Right atrium auricular region (tissue), 2 donors: ENCODE measurements around the gene SCN8A. TPM values are rescaled to one million over a fixed set of nuclear protein-coding genes. Genes with fewer than 3 reads are reported as not detected.

Experiments used
- DNase-seq: peaks from one replicate; pipeline ENCODE4 v3.0.0-alpha.2; 2019; ENCODE audit warnings: low spot score
- H3K27ac ChIP-seq, 2 donors: fragments of 200-600 bp; sonication (generic); 1 replicate in 1 of 2; 2 replicates in 1 of 2; pipeline ENCODE4 v1.5.1; 2016 to 2019
- H3K27me3 ChIP-seq, 2 donors: fragments of 200-600 bp; sonication (generic); one replicate each; pipeline versions ENCODE4 v1.5.1 to v1.6.0; 2017 to 2019
- H3K36me3 ChIP-seq: fragments of 200-600 bp; sonication (generic); one replicate; pipeline ENCODE4 v1.5.1; 2016
- H3K4me1 ChIP-seq, 2 donors: fragments of 200-600 bp; sonication (generic); one replicate each; pipeline versions ENCODE4 v1.5.1 to v1.6.0; 2017 to 2019
- H3K4me3 ChIP-seq, 2 donors: fragments of 200-600 bp; sonication (generic); 1 replicate in 1 of 2; 2 replicates in 1 of 2; pipeline ENCODE4 v1.5.1; 2017 to 2019; ENCODE audit warnings: mild to moderate bottlenecking in 1 of 2, moderate library complexity in 1 of 2
- H3K9me3 ChIP-seq, 2 donors: fragments of 200-600 bp; sonication (generic); one replicate each; pipeline ENCODE4 v1.5.1; 2019
- total RNA-seq, 2 donors: library from RNA; depleted of rRNA; stranded (reverse); fragments of >200 nt; gene quantifications; one replicate each; pipeline ENCODE4 v1.1.0, GENCODE V29; 2016
- TF ChIP-seq, protein P1 (sequence below), 2 donors: fragments of 200-600 bp; sonication (generic); IDR thresholded peaks; one replicate each; pipeline ENCODE4 v1.5.1; 2019; ENCODE audit warnings: antibody characterized with exemption in 2 of 2

The SCN8A gene
- total RNA-seq, 2 donors from 2014 or later, result 0.19 to 0.24 TPM

DNA sequence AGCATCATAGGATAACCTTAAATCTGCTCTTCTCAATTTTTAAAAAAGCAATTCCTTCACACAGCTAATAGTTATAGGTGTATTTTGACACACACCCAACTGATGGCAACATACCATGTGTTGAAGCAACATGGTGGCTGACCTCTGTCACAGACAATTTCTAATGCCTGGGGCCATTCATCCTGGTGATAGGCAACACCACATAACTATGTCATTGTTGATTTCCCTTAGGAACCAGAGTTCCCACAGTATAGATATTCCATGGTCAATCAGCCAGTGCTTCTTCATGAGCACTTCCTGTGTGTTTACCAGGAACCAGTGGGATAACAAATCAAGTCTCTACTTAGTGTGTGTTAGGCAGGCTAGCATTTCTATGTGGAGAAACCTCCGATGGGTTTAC, 169.2 kb downstream of the SCN8A start:
- TF ChIP-seq, protein P1, sequence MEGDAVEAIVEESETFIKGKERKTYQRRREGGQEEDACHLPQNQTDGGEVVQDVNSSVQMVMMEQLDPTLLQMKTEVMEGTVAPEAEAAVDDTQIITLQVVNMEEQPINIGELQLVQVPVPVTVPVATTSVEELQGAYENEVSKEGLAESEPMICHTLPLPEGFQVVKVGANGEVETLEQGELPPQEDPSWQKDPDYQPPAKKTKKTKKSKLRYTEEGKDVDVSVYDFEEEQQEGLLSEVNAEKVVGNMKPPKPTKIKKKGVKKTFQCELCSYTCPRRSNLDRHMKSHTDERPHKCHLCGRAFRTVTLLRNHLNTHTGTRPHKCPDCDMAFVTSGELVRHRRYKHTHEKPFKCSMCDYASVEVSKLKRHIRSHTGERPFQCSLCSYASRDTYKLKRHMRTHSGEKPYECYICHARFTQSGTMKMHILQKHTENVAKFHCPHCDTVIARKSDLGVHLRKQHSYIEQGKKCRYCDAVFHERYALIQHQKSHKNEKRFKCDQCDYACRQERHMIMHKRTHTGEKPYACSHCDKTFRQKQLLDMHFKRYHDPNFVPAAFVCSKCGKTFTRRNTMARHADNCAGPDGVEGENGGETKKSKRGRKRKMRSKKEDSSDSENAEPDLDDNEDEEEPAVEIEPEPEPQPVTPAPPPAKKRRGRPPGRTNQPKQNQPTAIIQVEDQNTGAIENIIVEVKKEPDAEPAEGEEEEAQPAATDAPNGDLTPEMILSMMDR (IDR thresholded peaks at IDR 0.05), result no peak
- H3K9me3 ChIP-seq, result no peaks in the 10 kb centered on the region

DNA sequence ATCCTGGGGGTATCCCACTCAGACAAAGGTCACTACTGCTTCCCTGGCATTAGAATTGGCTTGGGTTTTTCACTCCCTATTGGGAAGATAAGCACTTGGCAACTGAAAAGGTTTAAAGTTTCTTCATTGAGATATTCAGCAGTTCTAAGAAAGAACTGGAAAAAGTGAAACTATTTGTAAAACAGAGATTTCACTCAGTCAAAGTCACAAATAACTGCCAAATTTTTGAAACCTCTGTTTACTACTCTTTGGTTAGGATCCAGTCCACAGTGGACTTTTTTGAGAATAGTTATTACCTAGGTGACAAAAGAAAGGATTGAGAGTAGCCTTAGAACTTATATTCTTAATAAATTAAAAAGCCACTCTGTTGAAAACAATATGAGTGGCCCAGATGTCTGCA, 172.7 kb downstream of the SCN8A start:
- no peaks in the 10 kb centered on the region for H3K4me1 ChIP-seq
- no peaks in the 10 kb centered on the region for H3K9me3 ChIP-seq
- TF ChIP-seq, protein P1 (IDR thresholded peaks at IDR 0.05), result no peak
- no peaks in the 10 kb centered on the region for H3K27me3 ChIP-seq
- no peak for DNase-seq
- no peak overlapping the region for H3K4me3 ChIP-seq
- no peaks in the 10 kb centered on the region for H3K36me3 ChIP-seq
- no peak overlapping the region for H3K27ac ChIP-seq

More for the DNA sequence above, 169.2 kb downstream of the SCN8A start:
- H3K36me3 ChIP-seq, result no peaks in the 10 kb centered on the region
- no peaks in the 10 kb centered on the region for H3K27me3 ChIP-seq
- H3K4me3 ChIP-seq, result no peak overlapping the region
- H3K4me1 ChIP-seq, result no peaks in the 10 kb centered on the region
- DNase-seq, result no peak
- no peak overlapping the region for H3K27ac ChIP-seq

DNA sequence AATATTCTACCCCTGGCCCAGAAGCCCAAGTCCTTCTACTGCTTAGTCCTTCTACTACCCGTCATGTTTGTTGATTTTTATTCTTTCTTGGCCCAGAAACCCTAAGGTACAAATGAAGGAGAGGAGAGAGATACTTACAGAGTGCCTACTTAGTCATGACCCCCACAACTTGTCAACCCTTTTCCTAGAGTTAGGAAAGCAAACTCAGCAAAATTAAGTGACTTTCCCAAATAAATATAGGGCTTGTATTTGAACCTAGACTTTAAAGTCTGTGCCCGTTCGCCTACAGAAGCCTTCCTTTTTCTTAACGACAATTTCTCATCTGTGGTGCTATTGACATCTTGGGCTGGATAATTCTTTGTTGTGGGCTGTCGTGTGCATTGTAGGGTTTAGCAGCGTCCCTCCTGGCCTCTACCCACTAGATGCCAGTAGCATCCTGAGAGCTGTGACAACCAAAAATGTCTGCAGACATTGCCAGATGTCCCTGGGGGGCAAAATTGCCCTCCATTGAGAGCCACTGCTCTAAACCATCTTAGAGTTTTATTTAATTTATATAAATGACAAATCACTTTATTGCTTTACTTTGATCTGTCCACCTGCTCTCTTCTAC, 175.1 kb downstream of the SCN8A start:
- H3K4me3 ChIP-seq, result no peak overlapping the region
- no peak for DNase-seq
- TF ChIP-seq, protein P1 (IDR thresholded peaks at IDR 0.05), result no peak
- H3K27ac ChIP-seq, result no peak overlapping the region
- no peaks in the 10 kb centered on the region for H3K36me3 ChIP-seq
- no peaks in the 10 kb centered on the region for H3K27me3 ChIP-seq
- no peaks in the 10 kb centered on the region for H3K4me1 ChIP-seq
- no peaks in the 10 kb centered on the region for H3K9me3 ChIP-seq

DNA sequence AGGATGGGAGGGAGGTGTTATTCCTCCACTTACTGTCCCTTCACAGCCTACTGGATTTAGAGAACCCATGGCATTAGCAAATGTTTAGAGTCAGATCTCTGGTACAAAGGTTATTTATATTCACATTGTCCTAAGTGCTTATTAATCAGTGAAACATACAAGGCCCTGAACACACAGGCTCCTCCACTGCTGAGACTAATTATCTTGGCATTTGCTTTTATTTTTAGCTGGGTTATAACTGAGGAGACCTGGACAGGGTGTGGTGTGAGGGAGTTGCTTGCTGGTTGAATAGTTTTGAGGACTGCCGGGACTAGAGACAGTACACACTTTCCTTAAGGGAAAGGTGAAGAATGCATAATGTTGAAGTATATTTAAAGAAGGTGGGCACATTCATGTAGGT, 180.0 kb downstream of the SCN8A start:
- H3K27ac ChIP-seq, result no peak overlapping the region
- TF ChIP-seq, protein P1 (IDR thresholded peaks at IDR 0.05), result no peak
- no peak overlapping the region for H3K4me3 ChIP-seq
- no peaks in the 10 kb centered on the region for H3K4me1 ChIP-seq
- DNase-seq, result no peak
- H3K27me3 ChIP-seq, result no peaks in the 10 kb centered on the region
- no peaks in the 10 kb centered on the region for H3K9me3 ChIP-seq
- no peaks in the 10 kb centered on the region for H3K36me3 ChIP-seq

DNA sequence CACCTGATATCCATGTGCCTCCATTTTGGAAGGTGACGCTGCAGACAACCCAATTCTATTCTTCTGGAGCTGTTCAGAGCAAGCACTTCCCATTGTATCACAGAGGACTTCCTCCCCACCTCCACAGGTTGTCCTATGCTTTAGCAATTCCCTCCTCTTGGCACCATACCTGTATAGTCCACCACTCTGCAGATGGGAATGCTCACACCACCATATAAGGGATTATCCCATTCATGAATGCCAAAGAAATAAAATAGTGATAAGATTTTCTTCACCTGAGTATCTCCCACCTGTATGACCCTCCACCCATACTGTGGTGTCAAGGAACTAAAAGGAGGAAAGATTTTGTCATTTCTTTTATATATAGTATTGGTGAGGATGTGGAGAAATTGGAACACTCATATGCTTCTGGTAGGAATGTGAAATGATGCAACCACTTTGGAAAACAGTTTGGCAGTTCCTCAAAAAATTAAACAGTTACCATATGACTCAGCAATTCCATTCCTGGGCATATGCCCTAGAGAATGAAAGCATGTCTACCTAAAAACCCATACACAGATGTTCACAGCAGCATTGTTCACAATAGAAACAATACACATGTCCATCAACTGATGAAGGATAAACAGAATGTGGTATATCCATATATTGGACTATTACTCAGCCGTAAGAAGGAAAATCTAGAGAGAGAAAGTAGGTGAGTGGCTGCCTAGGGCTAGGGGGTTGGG, 182.3 kb downstream of the SCN8A start:
- Histone ChIP-seq H3K36me3 (no peaks in the 10 kb centered on the region), H3K27me3 (no peaks in the 10 kb centered on the region), H3K9me3 (no peaks in the 10 kb centered on the region), H3K4me1 (no peaks in the 10 kb centered on the region), H3K4me3 (no peak overlapping the region), H3K27ac (no peak overlapping the region)
- DNase-seq, result no peak
- TF ChIP-seq, protein P1 (IDR thresholded peaks at IDR 0.05), result no peak
